ENCODE measurements around the gene KRTAP5-7.

DNA sequence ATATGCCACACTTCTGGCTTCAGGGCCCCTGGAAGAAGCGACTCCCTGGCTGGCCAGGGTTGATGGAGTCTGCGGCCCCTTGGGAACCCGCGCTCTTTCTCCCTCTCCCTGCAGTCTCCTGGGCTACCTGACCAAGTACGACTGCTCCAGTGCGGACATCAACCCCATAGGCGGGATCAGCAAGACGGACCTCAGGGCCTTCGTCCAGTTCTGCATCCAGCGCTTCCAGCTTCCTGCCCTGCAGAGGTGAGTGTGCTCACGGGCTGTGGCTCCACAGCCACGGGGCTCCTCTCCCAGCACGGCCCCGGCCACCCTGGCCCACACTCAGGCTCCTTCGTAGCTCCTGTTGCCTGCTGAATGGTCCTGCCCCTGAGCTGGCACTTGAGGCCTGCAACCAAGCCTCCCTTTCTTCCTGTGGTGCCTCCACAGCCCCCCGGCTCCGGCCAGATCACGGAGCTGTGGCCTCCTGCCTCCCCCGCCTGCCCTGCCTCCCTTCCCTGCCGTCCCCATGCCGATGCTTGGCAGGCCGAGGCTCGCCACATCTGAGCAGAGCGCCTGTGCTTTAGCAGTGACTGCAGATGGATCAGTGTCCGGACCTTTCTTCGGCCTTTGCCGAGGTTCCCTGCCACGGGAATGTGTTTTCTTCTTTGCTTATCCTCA is 36.2 kb upstream of the KRTAP5-7 start:
- TF ChIP-seq, protein P1, sequence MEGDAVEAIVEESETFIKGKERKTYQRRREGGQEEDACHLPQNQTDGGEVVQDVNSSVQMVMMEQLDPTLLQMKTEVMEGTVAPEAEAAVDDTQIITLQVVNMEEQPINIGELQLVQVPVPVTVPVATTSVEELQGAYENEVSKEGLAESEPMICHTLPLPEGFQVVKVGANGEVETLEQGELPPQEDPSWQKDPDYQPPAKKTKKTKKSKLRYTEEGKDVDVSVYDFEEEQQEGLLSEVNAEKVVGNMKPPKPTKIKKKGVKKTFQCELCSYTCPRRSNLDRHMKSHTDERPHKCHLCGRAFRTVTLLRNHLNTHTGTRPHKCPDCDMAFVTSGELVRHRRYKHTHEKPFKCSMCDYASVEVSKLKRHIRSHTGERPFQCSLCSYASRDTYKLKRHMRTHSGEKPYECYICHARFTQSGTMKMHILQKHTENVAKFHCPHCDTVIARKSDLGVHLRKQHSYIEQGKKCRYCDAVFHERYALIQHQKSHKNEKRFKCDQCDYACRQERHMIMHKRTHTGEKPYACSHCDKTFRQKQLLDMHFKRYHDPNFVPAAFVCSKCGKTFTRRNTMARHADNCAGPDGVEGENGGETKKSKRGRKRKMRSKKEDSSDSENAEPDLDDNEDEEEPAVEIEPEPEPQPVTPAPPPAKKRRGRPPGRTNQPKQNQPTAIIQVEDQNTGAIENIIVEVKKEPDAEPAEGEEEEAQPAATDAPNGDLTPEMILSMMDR (IDR thresholded peaks at IDR 0.05; ENCODE audit: low read depth, low read length): no peak
- TF ChIP-seq EZH2phosphoT487 (IDR thresholded peaks at IDR 0.05; ENCODE audit: low read depth): no peak
